HK-2 (cell line): ENCODE measurements around the gene EHD2.
"Not testable (repeated sequence)": the region's sequence is repeated elsewhere in the genome, so short reads cannot be mapped to it uniquely, and the experiment has no call there.

Experiments used
- DNase-seq: peaks from one replicate; pipeline ENCODE4 v3.0.0-alpha.2; 2018; ENCODE audit not compliant: unreplicated experiment

Gene EHD2

DNA sequence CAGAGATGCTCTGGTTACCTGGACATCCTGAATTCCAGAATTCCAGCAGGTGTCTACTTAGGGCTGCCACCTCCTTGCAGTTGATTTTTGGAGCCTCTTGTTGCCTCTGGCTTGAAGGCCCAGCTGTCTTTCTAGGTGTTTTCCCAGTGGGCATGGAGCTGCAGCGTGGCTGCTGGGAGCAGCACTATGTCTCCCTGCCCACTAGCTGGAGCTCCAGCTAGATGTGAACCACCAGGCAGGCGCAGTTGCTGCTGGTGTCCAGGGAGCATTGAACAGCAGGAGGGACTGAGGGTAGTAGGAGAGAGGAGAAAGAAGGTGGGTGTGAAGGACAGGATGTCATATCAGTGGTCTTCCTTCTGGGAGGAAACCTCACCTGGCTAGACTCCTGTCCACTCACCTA lies 55.4 kb downstream of the EHD2 start:
- DNase-seq, result no peak

DNA sequence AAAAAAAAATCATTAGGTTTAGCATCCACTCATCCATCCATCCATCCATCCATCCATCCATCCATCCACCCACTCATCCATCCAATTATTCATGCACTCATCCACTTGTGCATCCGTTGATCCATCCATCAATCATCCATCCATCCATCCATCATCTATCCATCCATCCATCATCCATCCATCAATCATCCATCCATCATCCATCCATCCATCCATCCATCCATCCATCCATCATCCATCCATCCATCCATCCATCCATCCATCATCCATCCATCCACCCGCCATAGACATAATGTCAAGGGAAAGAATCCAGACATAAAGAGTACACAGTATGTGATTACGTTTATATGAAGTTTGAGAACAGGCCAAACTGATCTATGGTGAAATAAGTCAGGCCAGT lies 56.3 kb downstream of the EHD2 start:
- DNase-seq, result no peak

DNA sequence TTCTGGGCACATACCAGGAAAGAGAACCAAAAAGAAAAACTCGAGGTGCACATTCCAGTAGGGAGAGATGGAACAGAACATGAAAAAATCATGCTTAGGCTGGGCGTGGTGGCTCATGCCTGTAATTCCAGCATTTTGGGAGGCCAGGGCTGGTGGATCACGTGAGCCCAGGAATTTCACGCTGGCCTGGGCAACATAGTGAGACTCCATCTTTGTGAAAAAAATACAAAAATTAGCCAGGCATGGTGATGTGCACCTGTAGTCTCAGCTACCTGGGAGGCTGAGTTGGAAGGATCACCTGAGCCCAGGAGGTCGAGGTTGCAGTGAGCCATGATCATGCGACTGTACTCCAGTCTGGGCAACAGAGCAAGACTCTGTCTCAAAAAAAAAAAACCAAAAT lies 58.1 kb downstream of the EHD2 start:
- DNase-seq, result not testable (repeated sequence)

GRCh38 chr19:47776568-47776967 lies 63.3 kb downstream of the EHD2 start:
- DNase-seq, result no peak

DNA sequence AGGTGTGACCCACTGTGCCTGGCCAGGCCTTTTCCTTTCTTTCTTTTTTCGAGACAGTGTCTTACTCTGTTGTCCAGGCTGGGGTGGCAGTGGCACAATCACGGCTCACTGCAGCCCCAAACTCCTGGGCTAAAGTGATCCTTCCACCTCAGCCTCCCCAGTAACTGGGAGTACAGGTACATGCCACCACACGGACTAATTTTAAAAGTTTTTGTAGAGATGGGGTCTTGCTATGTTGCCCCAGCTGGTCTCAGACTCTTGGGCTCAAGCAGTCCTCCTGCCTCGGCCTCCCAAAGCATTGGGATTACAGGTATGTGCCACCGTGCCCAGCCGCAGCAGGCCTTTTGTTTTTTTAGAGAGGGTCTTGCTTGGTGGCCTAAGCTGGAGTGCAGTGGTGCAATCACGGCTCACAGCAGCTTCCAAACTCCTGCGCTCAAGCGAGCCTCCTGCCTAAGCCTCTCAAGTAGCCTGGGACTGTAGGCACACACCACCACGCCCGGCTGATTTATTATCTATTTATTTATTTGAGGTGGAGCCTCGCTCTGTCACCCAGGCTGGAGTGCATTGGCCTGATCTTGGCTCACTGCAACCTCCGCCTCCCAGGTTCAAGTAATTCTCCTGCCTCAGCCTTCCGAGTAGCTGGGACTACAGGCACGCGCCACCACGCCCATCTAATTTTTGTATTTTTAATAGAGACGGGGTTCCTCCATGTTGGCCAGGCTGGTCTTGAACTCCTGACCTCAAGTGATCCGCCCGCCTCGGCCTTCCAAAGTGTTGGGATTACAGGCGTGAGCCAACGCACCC lies 64.2 kb downstream of the EHD2 start:
- DNase-seq, result not testable (repeated sequence)

DNA sequence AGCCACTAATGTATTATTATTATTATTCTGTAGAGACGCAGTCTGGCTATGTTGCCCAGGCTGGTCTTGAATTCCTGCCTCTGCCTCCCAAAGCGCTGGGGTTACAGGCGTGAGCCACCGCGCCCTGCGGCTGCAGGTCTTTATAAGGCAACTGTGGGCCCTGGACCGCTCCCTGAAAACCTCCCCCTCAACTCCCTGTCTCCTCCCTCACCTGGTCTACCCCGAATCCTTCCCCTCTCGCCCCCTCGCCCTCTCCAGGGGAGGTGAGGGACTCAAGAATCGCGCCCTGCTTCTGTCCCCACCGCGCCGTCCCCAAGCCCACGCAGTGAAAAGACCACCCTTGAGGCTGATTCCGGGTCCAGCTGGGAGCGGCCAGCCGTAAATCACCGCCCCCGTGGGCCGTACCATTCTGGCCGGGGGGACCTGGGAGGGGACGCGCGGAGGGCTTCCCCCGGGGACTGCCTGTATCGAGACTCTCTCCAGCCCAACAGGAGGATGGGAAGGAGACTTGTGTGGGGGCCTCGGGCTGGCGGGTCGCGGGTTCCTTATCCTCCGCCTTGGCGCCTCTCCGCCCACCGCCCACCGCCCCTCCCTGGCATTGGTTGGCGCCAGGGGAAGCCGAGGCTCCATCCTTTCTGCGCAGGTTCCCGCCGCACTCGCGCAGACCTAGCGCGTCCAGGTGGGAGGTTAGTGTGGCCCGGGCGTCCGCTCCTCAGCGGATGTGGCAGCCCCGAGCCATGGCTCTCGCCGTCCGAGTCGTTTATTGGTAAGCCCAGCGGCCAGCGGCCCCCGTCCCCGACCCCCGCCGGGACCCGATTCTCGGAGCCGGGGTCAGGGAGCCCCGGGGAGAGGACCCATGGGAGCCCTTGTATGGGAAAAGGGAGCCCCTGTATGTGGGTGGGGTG lies 65.1 kb downstream of the EHD2 start, which contains the start of gene SELENOW:
TSS of gene SELENOW (plus strand) at position 655 of the 905 bp plus-strand sequence. CDS start at position 738, 83 bp downstream.
- peak; percentile 85 for DNase-seq

- DNase-seq, result no peak
Observed at GRCh38 chr19:47778954-47779351, 65.7 kb downstream of the EHD2 start.

GRCh38 chr19:47779524-47780214 lies 66.4 kb downstream of the EHD2 start:
- DNase-seq, result no peak

DNA sequence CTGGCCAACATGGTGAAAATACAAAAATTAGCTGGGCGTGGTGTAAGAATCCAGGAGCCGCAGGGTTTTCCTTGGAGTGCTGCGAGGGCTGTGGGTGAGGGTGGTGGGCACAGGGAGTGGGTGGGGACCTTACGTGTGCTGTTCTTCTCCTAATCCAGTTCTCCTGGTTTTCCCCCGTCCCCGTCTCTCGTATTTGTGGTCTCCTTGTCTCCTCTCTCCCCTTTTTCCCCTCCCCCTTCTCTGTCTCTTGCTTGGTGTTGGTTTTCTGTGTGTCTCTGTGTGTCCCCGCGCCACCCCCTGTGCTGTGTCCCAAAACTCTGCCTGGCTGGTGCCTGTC lies 67.0 kb downstream of the EHD2 start:
- no peak for DNase-seq

DNA sequence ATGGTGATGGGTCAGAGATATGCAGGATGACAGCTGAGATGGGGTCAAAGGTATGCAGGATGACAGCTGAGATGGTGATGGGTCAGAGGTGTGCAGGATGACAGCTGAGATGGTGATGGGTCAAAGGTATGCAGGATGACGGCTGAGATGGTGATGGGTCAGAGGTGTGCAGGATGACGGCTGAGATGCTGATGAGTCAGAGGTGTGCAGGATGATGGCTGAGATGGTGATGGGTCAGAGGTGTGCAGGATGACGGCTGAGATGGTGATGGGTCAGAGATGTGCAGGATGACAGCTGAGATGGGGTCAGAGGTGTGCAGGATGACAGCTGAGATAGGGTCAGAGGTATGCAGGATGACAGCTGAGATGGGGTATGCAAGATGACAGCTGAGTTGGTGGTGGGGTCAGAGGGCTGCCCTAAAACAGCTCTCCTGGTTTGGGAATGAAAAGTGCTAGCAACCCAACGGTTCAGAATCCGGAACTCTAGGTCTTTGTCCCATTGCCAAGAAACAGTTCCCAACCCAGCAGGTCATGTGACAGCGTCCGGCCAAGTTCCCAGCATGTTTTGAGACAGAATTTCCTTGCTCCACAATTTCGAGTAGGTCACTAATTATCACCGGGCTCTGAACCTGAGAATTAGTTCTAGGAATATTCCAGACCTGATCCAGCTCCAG lies 68.5 kb downstream of the EHD2 start:
- no peak for DNase-seq

GRCh38 chr19:47786566-47786965 lies 73.3 kb downstream of the EHD2 start:
- no peak for DNase-seq

GRCh38 chr19:47787307-47787706 lies 74.1 kb downstream of the EHD2 start:
- not testable (repeated sequence) for DNase-seq

DNA sequence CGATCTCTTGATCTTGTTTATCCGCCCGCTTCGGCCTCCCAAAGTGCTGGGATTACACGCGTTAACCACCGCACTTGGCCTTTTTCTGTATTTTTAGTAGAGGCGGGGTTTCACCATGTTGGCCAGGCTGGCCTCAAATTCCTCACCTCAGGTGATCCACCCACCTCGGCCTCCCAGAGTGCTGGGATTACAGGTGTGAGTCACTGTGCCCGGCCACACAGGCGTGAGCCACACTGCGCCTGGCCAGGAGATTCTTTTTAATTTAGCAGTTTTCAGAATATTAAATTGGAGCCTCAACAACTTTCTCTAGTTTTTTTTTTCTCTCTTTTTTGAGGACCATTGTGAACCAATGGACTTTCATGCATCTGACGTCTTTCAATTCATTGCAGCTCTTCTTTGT lies 76.6 kb downstream of the EHD2 start:
- peak; percentile 38 for DNase-seq

DNA sequence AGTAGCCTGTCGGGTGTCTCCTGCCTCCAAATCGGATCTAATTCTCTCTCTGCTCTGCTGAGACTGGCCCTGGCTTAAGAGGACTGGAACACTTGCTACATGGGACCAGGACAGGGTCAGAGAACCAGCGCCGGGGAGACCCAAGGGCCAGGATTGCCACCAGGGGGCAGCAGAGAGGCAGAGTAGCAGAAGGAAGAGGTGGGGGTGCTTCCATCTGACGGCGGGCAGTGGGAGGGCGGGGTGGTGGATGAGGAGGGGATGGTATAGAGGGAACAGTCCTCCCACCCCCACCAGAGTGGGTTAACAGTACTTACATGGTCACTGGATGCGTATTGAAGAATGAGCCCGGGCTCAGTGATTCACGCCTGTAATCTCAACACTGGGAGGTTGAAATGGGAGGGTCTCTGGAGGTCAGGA lies 77.2 kb downstream of the EHD2 start:
- peak; percentile 87 for DNase-seq

DNA sequence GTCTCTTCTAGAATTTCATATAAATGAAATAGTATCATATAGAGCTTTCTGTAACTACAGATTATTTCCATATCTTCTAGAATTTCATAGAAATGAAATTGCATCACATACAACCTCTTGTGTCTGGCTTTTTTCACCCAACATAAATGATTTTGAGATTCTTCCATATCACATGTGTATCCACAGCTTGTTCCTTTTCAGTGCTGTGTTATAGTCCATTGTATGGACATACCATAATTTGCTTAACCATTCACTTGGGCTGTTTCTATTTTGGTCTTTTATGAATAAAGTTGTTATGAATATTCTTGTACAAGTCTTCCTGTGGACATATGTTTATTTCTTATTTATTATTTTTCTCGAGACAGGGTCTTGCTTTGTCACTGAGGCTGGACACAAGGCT lies 79.4 kb downstream of the EHD2 start:
- no peak for DNase-seq
